GM12878 (cell line): ENCODE data around the gene MAPT. TPM values are rescaled to one million over a fixed set of nuclear protein-coding genes. Genes with fewer than 3 reads are reported as not detected.
A peak's percentile ranks its signal among the peaks of the same experiment; 100 is the strongest.

Source experiments
- ATAC-seq: fragments of 200-7000 bp; cut with Tn5 transposase; 3 replicates; pipeline ENCODE4 v1.9.1; 2020; ENCODE audit warnings: mild to moderate bottlenecking, moderate library complexity
- BruUV-seq: library from RNA; stranded (reverse); fragments of 400-500 nt; replicated peaks from 2 replicates; lab custom pipeline; 2021; lab: Mats Ljungman, UMichigan
- CTCF ChIA-PET: fragments of 300-600 bp; sonication (Branson Sonifier 250); formaldehyde crosslinking; extraction: SDS; loops from one replicate; lab custom pipeline; 2021; ENCODE audit warnings: inconsistent platforms; lab: Yijun Ruan, JAX
- POLR2A ChIA-PET: fragments of 350-600 bp; formaldehyde crosslinking; extraction: SDS; loops from one replicate; lab custom pipeline; 2021; ENCODE audit warnings: inconsistent platforms; lab: Charles Lee
- RAD21 ChIA-PET: fragments of 300-600 bp; sonication (Branson Sonifier 250); formaldehyde crosslinking; loops from one replicate; lab custom pipeline; 2023; ENCODE audit warnings: antibody characterized with exemption; ENCODE audit not compliant: unreplicated experiment; lab: Charles Lee
- SMC1A ChIA-PET: fragments of 300-600 bp; sonication (Branson Sonifier 250); formaldehyde crosslinking; loops from one replicate; lab custom pipeline; 2023; ENCODE audit not compliant: unreplicated experiment, uncharacterized antibody; lab: Charles Lee
- DNase-seq: peaks from one replicate; pipeline ENCODE4 v3.0.0-alpha.2; 2011; ENCODE audit warnings: low read depth, low spot score
- FAIRE-seq: peaks from 3 replicates; lab custom pipeline; 2011; peaks lifted over from hg19 to GRCh38; lab: Jason Lieb, UNC
- H2AFZ ChIP-seq: 2 replicates; pipeline ENCODE4 v1.6.0; 2011; ENCODE audit warnings: low read depth, low read length, control low read depth; ENCODE audit not compliant: control insufficient read depth
- H3K27ac ChIP-seq: 2 replicates; pipeline ENCODE4 v1.5.1; 2011; ENCODE audit warnings: control low read depth; ENCODE audit not compliant: control insufficient read depth, insufficient read depth
- H3K27me3 ChIP-seq, 2 experiments: replicated peaks in 1 of 2; 2 replicates each; pipeline versions ENCODE4 v1.6.0 to v1.6.1; 2011; ENCODE audit warnings: low read length in 1 of 2; ENCODE audit not compliant: control insufficient read depth in 2 of 2, insufficient read depth in 2 of 2
- H3K36me3 ChIP-seq, 2 experiments: 2 replicates each; pipeline ENCODE4 v1.5.1; 2011; ENCODE audit warnings: low read length in 1 of 2; ENCODE audit not compliant: control insufficient read depth in 2 of 2, insufficient read depth in 2 of 2
- H3K4me1 ChIP-seq: 2 replicates; pipeline ENCODE4 v1.6.1; 2011; ENCODE audit warnings: mild to moderate bottlenecking, low read length, moderate library complexity, mixed read lengths; ENCODE audit not compliant: control insufficient read depth, insufficient read depth
- H3K4me2 ChIP-seq: 2 replicates; pipeline ENCODE4 v1.6.0; 2011; ENCODE audit warnings: control low read depth; ENCODE audit not compliant: control insufficient read depth, insufficient read depth
- H3K4me3 ChIP-seq: fragments of 200-600 bp; sonication (generic); 2 replicates; pipeline ENCODE4 v1.5.1; 2016
- H3K79me2 ChIP-seq: 2 replicates; pipeline ENCODE4 v1.6.0; 2011; ENCODE audit warnings: low read length; ENCODE audit not compliant: control insufficient read depth, insufficient read depth
- H3K9ac ChIP-seq: 2 replicates; pipeline ENCODE4 v1.8.0; 2011; ENCODE audit warnings: low read length, control low read depth, mixed read lengths; ENCODE audit not compliant: control insufficient read depth, insufficient read depth
- H3K9me3 ChIP-seq: replicated peaks from 3 replicates; pipeline ENCODE4 v1.5.1; 2011; ENCODE audit warnings: mild to moderate bottlenecking, low read length; ENCODE audit not compliant: control insufficient read depth, insufficient read depth
- H4K20me1 ChIP-seq: 2 replicates; pipeline ENCODE4 v1.6.0; 2011; ENCODE audit not compliant: control insufficient read depth, insufficient read depth
- CUX1 ChIP-seq: IDR thresholded peaks from 2 replicates; pipeline ENCODE4 v1.6.1; 2012; ENCODE audit warnings: improper control_type of control experiment, low read depth, low read length; ENCODE audit not compliant: insufficient replicate concordance
- HDAC6 ChIP-seq: fragments of 200-600 bp; sonication (generic); IDR thresholded peaks from one replicate; pipeline ENCODE4 v1.8.0; 2017; ENCODE audit warnings: antibody characterized with exemption; ENCODE audit not compliant: unreplicated experiment
- REST ChIP-seq: IDR thresholded peaks from 2 replicates; pipeline ENCODE4 v1.6.1; 2012; ENCODE audit warnings: mild to moderate bottlenecking, low read depth, low read length
- WGBS: methylation state at CpG from one replicate; pipeline ENCODE4 v1.1.6; 2016; ENCODE audit warnings: low lambda C conversion rate; ENCODE audit not compliant: insufficient replicate concordance, insufficient coverage; ENCODE audit errors: missing lambda C conversion rate; 5-methylcytosine and 5-hydroxymethylcytosine counted together
- in situ Hi-C: fragments of 300-500 bp; cut with MboI; formaldehyde crosslinking; loops from 9 replicates; pipeline ENCODE4 v1.14.3; 2018; ENCODE audit warnings: mixed read lengths
- intact Hi-C: fragments of 100-400 bp; cut with micrococcal nuclease; formaldehyde crosslinking; loops from one replicate; pipeline ENCODE4 v1.14.2; 2022; ENCODE audit not compliant: unreplicated experiment
- polyA plus RNA-seq, 11 experiments: library from polyadenylated mRNA; depleted of rRNA in 4 of 11; unstranded in 6 of 11; stranded (reverse) in 5 of 11; fragments of >200 nt; fragmentation: Nextera tagmentation in 4 of 11; fragmentation: Illumina TruSeq in 1 of 11; extraction: Ambion mirVana in 4 of 11; extraction: Trizol in 1 of 11; gene quantifications; 1 replicate in 1 of 11; 2 replicates in 10 of 11; pipeline versions ENCODE4 v1.2.1 to v1.2.3, GENCODE V29; 2011 to 2016; ENCODE audit warnings: inconsistent platforms in 2 of 11, missing spikeins in 2 of 11, low read depth in 1 of 11
- total RNA-seq, 4 experiments: library from RNA; depleted of rRNA in 3 of 4; stranded (reverse); fragments of >200 nt in 3 of 4; fragmentation: Illumina TruSeq in 1 of 4; extraction: Trizol in 1 of 4; gene quantifications; 2 replicates each; pipeline versions ENCODE4 v1.2.1 to v1.2.3, GENCODE V29; 2013 to 2021

MAPT gene
- total and polyA plus RNA-seq, 10 of the 15 experiments (the other 5 are each of a cell fraction or from before 2014, with no cell fraction given): under 0.01 to 0.05 (median 0.03) TPM; not detected in 7

GRCh38 chr17:45857977-45858708, 36.2 kb upstream of the MAPT start:
- SMC1A ChIA-PET: no interaction called here
- no peak for DNase-seq
- Histone ChIP-seq H3K27me3 (no peaks in the 10 kb centered on the region; a peak in 1 of 4 replicates), H2AFZ (no peak overlapping the region), H3K9me3 (no peaks in the 10 kb centered on the region; the same call in 2 of the 3 replicates), H3K9ac (no peak overlapping the region), H3K36me3 (no peaks in the 10 kb centered on the region), H3K4me3 (no peak overlapping the region), H3K27ac (no peak overlapping the region), H3K4me1 (no peaks in the 10 kb centered on the region), H3K79me2 (no peaks in the 10 kb centered on the region), H4K20me1 (no peaks in the 10 kb centered on the region; the same call in 1 of the 2 replicates), H3K4me2 (no peak overlapping the region)
- RAD21 ChIA-PET: no interaction called here
- intact Hi-C loops (no loop called here), in situ Hi-C loops (no loop called here)
- ATAC-seq: no peak
- BruUV-seq: no TSS peak
- 31% methylated on average over 10 of the region's 10 CpGs for WGBS
- no peak for FAIRE-seq
- POLR2A ChIA-PET: no interaction called here
- CTCF ChIA-PET: no interaction called here
- TF ChIP-seq HDAC6: no peak
- TF ChIP-seq REST: peak; percentile 87
- no peak for TF ChIP-seq CUX1
